Gastroesophageal sphincter (tissue), 3 donors: Measurements from ENCODE around the gene SERPING1.

ENCODE experiments used
- CTCF ChIP-seq, 4 experiments: fragments of 200-600 bp in 2 of 4; fragments of 450-650 bp in 2 of 4; sonication (generic) in 1 of 4; IDR thresholded peaks; one replicate each; pipeline ENCODE4 v1.5.1; 2017 to 2019; ENCODE audit warnings: antibody characterized with exemption in 4 of 4, mild to moderate bottlenecking in 2 of 4, moderate library complexity in 2 of 4
- POLR2A ChIP-seq, 2 donors: fragments of 450-650 bp; IDR thresholded peaks; one replicate each; pipeline ENCODE4 v1.6.1; 2017; ENCODE audit warnings: antibody characterized with exemption in 2 of 2, mild to moderate bottlenecking in 2 of 2, moderate library complexity in 1 of 2

GRCh38 chr11:57637626-57638004 is 40.1 kb downstream of the SERPING1 start:
- TF ChIP-seq CTCF (IDR thresholded peaks at IDR 0.05) (no peak), POLR2A (IDR thresholded peaks at IDR 0.05) (no peak)
